Measurements from ENCODE around the gene DTX1.
A peak's percentile ranks its signal among the peaks of the same experiment; 100 is the strongest.
"Not testable (repeated sequence)": the region's sequence is repeated elsewhere in the genome, so short reads cannot be mapped to it uniquely, and the experiment has no call there.

DTX1 gene

GRCh38 chr12:113116875-113117274, 60.3 kb downstream of the DTX1 start:
- no peak for DNase-seq

GRCh38 chr12:113117684-113118083, 61.2 kb downstream of the DTX1 start:
- not testable (repeated sequence) for DNase-seq

- no peak for DNase-seq
Measured at GRCh38 chr12:113118142-113118541, 61.6 kb downstream of the DTX1 start.

GRCh38 chr12:113119980-113120669, 63.6 kb downstream of the DTX1 start:
- no peak for DNase-seq

GRCh38 chr12:113120670-113121370, 64.3 kb downstream of the DTX1 start:
- DNase-seq: no peak

- DNase-seq: no peak
Measured at GRCh38 chr12:113127791-113128199, 71.3 kb downstream of the DTX1 start.

GRCh38 chr12:113128802-113129663, 72.5 kb downstream of the DTX1 start:
- DNase-seq: no peak

GRCh38 chr12:113129664-113130456, 73.3 kb downstream of the DTX1 start:
- no peak for DNase-seq

- DNase-seq: no peak
Measured at GRCh38 chr12:113130457-113131135, 74.1 kb downstream of the DTX1 start.

GRCh38 chr12:113131556-113131955, 75.0 kb downstream of the DTX1 start:
- DNase-seq: no peak

- DNase-seq: no peak
Measured at GRCh38 chr12:113133036-113133435, 76.5 kb downstream of the DTX1 start.

- no peak for DNase-seq
Measured at GRCh38 chr12:113133666-113134065, 77.1 kb downstream of the DTX1 start.

- no peak for DNase-seq
Measured at GRCh38 chr12:113134071-113134470, 77.5 kb downstream of the DTX1 start.

GRCh38 chr12:113134521-113134951, 78.0 kb downstream of the DTX1 start:
- DNase-seq: no peak

GRCh38 chr12:113135178-113136127, 78.9 kb downstream of the DTX1 start, which contains the start of gene RASAL1:
Gene RASAL1 (minus strand): TSS chr12:113135761. CDS start chr12:113135462, 299 bp downstream.
- DNase-seq: peak; percentile 37

GRCh38 chr12:113136128-113136989, 79.8 kb downstream of the DTX1 start:
- peak; percentile 66 for DNase-seq

GRCh38 chr12:113136990-113137511, 80.5 kb downstream of the DTX1 start:
- peak; percentile 15 for DNase-seq

- no peak for DNase-seq
Measured at GRCh38 chr12:113137861-113138783, 81.6 kb downstream of the DTX1 start.
